DMS79 (cell line): ENCODE measurements around the gene BACH1.
A peak's percentile ranks its signal among the peaks of the same experiment; 100 is the strongest.
"Not testable (repeated sequence)": the region's sequence is repeated elsewhere in the genome, so short reads cannot be mapped to it uniquely, and the experiment has no call there.

Source experiments
- DNase-seq: peaks from one replicate; lab custom pipeline; 2025; lab: John Stamatoyannopoulos, UW

Gene BACH1

GRCh38 chr21:29346771-29347170 lies 48.0 kb downstream of the BACH1 start:
- DNase-seq: no peak

- no peak for DNase-seq
Measured at GRCh38 chr21:29347274-29347681, 48.6 kb downstream of the BACH1 start.

DNA sequence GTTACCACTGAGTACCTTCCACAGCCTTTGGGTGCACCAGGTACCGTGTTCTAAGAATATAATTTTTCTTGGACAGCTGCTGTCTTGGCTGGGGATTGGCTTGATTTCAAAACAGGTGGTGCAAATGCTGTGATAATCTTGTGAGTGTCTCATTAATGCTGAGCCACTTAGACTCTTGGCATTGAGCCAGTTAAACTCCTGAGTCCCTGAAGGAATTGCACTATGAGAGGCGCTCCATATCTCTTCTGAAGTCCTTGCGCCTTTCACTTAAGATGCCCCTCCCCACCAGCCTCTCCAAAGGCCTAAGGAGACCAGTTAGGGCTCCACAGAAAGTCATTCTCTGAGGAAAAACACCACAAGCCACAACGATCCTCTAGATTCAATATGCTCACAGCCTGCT lies 51.0 kb downstream of the BACH1 start:
- peak; percentile 87 for DNase-seq

DNA sequence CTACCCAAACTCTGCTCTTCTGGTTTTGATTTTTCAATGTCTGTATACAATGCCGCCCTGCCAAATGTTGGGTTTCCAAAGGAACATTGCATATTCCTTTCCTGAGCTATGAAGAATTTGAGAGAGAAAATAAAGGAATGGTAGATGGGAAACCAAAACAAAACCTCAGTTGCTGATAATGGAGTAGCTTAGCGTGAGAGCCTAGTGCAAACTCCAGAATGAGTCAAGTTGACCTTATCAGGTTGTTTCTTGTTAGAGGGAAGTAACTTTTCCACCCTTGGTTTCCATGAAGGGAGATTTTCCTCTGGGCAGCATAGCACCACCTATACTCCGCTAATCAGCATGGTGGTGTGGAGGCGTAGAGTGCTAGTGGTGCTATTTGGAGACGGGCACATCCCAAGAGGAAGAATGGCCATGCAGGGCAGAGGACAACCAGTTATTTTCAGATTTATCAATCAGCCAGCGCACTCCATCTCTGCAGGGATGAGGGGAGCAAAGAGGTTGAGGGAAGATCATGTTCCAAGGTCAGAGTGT lies 51.6 kb downstream of the BACH1 start:
- no peak for DNase-seq

DNA sequence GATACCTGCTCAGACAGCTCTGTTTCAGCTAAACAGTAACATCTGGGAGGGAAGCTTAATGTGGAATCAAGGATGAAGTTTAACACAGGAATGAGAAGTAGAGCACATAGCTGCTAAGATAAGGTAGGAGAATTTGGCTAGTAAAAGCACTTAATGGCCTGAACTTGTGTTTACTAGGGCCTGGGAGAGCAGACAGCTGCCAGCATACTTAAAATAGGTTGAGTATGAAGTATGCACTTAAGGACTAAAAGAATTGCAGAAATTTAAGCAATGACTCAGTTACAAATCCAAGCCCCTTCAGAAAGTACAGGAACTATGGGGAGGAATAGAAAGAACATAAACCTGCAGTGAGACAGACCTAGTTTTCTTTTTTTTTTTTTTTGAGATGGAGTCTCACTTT lies 53.0 kb downstream of the BACH1 start:
- DNase-seq: no peak

DNA sequence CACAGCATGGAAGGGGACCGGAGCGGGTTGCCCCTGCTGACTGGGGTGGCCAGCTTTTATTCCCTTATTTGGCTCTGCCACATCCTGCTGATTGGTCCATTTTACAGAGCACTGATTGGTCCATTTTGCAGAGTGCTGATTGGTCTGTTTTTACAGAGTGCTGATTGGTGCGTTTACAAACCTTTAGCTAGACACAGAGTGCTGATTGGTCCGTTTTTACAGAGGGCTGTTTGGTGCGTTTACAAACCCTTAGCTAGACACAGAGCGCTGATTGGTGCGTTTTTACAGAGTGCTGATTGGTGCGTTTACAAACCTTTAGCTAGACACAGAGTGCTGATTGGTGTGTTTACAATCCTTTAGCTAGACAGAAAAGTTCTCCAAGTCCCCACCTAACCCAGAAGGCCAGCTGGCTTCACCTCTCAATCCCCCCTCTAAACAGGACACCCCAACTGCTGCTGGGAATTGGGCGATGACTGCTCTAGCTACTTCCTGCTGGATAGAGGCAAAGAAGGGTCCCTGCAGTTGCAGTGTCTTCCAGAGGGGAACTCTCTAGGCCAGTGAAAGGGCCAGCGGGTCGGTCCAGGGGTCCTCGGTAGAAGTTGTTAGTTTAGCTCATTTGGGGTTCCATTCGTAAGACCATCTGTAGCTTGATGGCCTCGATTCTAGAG lies 56.5 kb downstream of the BACH1 start:
- not testable (repeated sequence) for DNase-seq

DNA sequence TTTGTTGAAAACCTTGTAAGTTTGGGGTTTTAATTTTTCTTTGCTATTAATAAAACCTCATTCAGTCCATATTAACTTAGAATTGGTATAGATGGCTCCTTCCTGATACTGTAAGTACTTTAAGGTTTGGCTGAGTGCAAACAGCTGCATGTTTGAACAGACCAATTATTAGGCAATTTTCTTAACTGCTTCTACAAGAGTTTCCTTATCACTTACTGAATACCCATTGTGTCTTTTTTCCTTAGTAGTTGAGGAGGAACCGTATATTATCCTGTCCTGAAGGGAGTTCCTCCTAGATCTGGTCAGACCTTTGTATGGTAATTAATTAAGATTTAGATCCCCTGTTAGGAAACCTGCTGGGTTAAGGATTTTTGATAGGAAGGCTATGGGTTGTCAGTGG lies 57.6 kb downstream of the BACH1 start:
- not testable (repeated sequence) for DNase-seq

DNA sequence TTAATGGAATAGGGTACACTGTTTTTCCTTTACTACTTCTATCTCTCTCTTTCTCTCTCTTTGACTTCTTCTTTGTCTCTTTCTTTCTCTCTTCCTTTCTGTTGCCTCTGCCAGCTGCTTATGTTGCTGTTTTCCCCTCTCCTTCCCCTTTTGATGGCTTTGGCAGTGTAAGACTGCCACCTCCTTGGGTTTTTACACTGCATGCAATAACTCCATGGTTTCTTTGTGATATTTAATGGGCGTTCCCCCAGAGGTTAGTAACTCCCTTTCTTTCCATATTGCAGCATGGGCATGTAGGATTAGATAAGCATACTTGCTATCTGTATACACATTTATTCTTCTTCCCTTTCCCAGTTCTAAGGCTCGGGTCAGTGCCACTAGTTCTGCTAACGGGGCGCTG lies 58.1 kb downstream of the BACH1 start:
- DNase-seq: not testable (repeated sequence)

GRCh38 chr21:29359718-29360117 lies 61.0 kb downstream of the BACH1 start:
- DNase-seq: no peak

GRCh38 chr21:29360799-29361765 lies 62.4 kb downstream of the BACH1 start:
- no peak for DNase-seq

GRCh38 chr21:29362758-29363157 lies 64.0 kb downstream of the BACH1 start:
- DNase-seq: no peak

DNA sequence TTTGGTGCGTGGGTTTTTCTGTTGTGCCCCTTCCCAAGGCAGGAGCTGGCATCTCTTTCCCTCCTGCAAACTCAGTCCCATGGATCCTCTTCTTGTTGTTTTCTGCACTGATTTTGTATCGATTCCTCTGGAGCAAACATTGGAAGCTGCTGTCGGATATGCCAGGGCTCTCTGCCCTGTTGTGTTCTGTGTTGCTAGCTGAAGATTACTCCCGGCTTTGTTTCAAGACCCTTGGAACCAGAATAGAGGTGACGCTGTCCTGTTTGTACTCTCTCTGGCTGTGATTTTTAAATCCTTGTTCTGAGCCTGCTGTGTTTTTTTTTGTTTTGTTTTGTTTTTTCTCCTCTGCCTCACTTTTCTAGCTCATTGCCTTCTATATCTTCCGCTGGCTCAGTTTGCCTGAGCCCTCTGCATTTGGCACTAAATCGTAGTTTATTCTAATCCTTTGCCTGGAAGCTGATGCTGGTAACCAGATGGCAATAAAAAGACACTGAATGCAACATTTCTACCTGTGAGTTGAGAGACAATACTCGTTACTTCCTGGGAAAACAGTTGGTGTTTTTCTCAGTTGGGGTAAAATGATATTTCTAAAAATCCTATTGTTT lies 67.0 kb downstream of the BACH1 start:
- DNase-seq: no peak

GRCh38 chr21:29366532-29366931 lies 67.8 kb downstream of the BACH1 start:
- DNase-seq: no peak

GRCh38 chr21:29367335-29367734 lies 68.6 kb downstream of the BACH1 start:
- DNase-seq: no peak

DNA sequence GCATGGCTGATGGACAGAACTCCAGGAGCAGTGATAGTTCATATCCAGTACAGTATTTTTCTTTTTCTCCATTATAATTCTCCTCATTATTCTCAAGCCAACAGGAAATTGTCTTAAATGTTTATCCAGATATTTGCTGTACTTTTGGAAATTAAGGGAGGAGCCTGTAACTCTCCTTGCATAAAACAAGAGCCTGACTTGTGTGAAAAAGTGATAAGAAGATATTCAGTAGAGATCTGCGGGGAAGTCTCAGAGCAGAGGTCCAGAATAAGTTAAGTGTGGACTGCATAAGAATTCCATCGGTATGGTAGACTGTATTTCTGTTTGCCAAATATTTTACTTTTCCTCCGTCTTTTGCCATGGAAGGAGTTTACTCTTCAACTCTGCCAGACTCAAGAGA lies 70.2 kb downstream of the BACH1 start:
- DNase-seq: no peak

GRCh38 chr21:29371464-29371863 lies 72.7 kb downstream of the BACH1 start:
- no peak for DNase-seq

DNA sequence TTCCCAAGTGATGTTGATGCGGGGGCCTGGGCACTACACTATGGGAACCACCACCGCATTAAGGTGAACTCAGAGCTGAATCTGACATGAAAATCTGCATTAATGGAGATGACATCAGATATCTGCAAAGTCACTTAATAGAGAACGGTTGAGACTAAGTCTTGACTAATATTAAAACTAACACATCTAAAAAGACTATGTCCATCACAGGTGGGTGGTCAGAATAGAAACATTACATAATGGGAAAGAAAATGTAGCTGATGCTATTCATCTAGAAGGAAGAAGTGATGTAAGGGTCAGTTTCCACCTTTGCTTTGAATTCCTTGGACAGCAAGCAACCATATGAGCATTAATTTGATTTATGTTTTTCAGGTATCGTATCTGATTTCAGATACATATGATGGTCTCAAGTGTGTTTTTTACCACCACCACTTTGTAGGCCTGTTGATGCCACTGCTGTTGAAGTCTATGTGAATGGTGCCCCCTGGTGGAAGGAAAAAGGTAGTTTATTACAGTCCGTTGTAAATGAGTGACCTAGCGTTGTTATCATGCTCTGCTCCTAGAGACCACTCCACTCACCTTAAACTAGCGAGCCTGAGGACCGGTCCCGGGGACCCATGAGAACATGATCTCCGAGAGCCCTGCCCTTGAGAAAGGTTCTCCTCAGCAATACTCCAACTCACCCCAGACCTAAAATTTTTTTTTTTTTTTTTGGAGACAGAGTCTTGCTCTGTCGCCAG lies 73.5 kb downstream of the BACH1 start:
- peak; percentile 24 for DNase-seq

DNA sequence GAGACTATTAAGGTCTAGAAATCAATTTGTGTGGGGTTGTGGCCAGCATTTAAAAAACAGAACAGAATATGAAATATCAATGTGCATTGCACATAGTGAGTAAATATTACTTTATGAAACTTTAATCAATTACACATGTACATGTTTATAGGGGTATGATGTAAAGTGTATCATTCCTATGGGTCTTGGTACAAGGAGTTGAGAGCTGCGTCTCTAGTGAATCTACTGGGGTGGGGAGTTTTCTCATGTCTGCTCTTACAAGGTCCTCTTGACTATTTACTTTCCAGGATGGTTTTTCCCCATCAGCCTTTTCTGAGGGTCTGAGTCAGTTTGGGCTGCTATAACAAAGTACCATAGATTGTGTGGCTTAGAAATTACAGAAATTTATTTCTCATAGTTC lies 75.8 kb downstream of the BACH1 start:
- no peak for DNase-seq

DNA sequence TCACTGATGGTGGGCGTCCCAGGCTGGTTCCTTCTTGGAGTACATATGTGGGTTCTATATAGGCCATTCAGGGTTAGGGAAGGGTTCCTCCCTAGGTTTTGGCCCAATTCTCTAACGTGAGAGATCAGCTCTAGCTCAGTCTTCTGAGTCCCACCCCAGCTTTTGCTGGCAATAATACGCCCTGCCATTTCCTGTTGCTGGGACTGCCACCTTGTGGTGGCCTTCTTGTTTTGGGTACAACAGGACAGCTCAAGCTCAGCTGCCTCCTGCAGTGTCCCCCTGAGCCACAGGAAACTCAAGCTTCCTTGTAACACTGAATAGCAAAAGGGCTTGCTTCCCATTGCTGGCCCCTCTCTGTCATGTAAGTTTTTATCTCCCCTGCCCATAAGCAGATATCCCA lies 77.8 kb downstream of the BACH1 start:
- DNase-seq: no peak

GRCh38 chr21:29377266-29377665 lies 78.5 kb downstream of the BACH1 start:
- DNase-seq: no peak

GRCh38 chr21:29378832-29379231 lies 80.1 kb downstream of the BACH1 start:
- DNase-seq: no peak

- DNase-seq: no peak
Measured at GRCh38 chr21:29379517-29380054, 80.9 kb downstream of the BACH1 start.
